Stimulated activated CD4-positive, alpha-beta T cell treated with anti-CD3 and anti-CD28 coated beads, TNF-alpha, amount 100 ng/mL, for 24 hours (primary cell): Measurements from ENCODE around the gene SPATA2.

Experiments
- DNase-seq, 3 experiments: peaks; one replicate each; pipeline ENCODE4 v3.0.0-alpha.2; 2020; ENCODE audit warnings: low read depth in 3 of 3

The SPATA2 gene

GRCh38 chr20:49929142-49929494 lies 13.8 kb upstream of the SPATA2 start:
- no peak for DNase-seq

- DNase-seq: peak; percentile 52 to 77 (median 75)
Measured at GRCh38 chr20:49928411-49929141, 13.2 kb upstream of the SPATA2 start.

- DNase-seq: no peak
Measured at GRCh38 chr20:49925901-49926454, 10.6 kb upstream of the SPATA2 start.

- no peak for DNase-seq
Measured at GRCh38 chr20:49924247-49924646, 8.9 kb upstream of the SPATA2 start.

- DNase-seq: no peak
Measured at GRCh38 chr20:49919461-49919860, 4.1 kb upstream of the SPATA2 start.

GRCh38 chr20:49919009-49919408 lies 3.7 kb upstream of the SPATA2 start:
- DNase-seq: no peak

- no peak for DNase-seq
Measured at GRCh38 chr20:49918446-49918845, 3.1 kb upstream of the SPATA2 start.

- DNase-seq: no peak
Measured at GRCh38 chr20:49916146-49917002, 1.0 kb upstream of the SPATA2 start.

- DNase-seq: peak in 1 of 3 experiments; percentile 24
Measured at GRCh38 chr20:49915118-49915379, 280 bp downstream of the SPATA2 start.

- no peak for DNase-seq
Measured at GRCh38 chr20:49914310-49915117, 815 bp downstream of the SPATA2 start.

- no peak for DNase-seq
Measured at GRCh38 chr20:49913399-49914047, 1.8 kb downstream of the SPATA2 start.

- no peak for DNase-seq
Measured at GRCh38 chr20:49910340-49910706, 5.0 kb downstream of the SPATA2 start.

GRCh38 chr20:49909499-49910339 lies 5.6 kb downstream of the SPATA2 start:
- DNase-seq: no peak

- no peak for DNase-seq
Measured at GRCh38 chr20:49908258-49908565, 7.1 kb downstream of the SPATA2 start.

- no peak for DNase-seq
Measured at GRCh38 chr20:49907405-49908257, 7.7 kb downstream of the SPATA2 start.

GRCh38 chr20:49906615-49907154 lies 8.6 kb downstream of the SPATA2 start:
- DNase-seq: no peak

- no peak for DNase-seq
Measured at GRCh38 chr20:49906101-49906604, 9.2 kb downstream of the SPATA2 start.

GRCh38 chr20:49905415-49906091 lies 9.8 kb downstream of the SPATA2 start:
- no peak for DNase-seq
